Cardiac muscle cell (in vitro differentiated cells and primary cell): ENCODE measurements around the gene TMA7B. TPM values are rescaled to one million over a fixed set of nuclear protein-coding genes. Genes with fewer than 3 reads are reported as not detected.
A peak's percentile ranks its signal among the peaks of the same experiment; 100 is the strongest.

Experiments used
- DNase-seq, 2 donors: peaks; one replicate each; pipeline versions ENCODE4 v3.0.0 to v3.0.0-alpha.2; 2010 to 2017; ENCODE audit warnings: low read depth in 1 of 2, low spot score in 1 of 2
- H3K27ac ChIP-seq: fragments of 200-600 bp; sonication (generic); 2 replicates; pipeline ENCODE4 v1.5.1; 2016
- H3K27me3 ChIP-seq: fragments of 200-600 bp; sonication (generic); 2 replicates; pipeline ENCODE4 v1.6.0; 2016; ENCODE audit warnings: control low read depth
- H3K36me3 ChIP-seq: fragments of 200-600 bp; sonication (generic); 2 replicates; pipeline ENCODE4 v1.5.1; 2016; ENCODE audit warnings: control low read depth
- H3K4me1 ChIP-seq: fragments of 200-600 bp; sonication (generic); 2 replicates; pipeline ENCODE4 v1.8.1; 2017; ENCODE audit warnings: low read depth, mild to moderate bottlenecking, mixed run types
- H3K4me3 ChIP-seq: fragments of 200-600 bp; sonication (generic); 2 replicates; pipeline ENCODE4 v1.5.1; 2016; ENCODE audit warnings: mild to moderate bottlenecking
- H3K9me3 ChIP-seq: fragments of 200-600 bp; sonication (generic); 2 replicates; pipeline ENCODE4 v1.5.1; 2017; ENCODE audit warnings: low read depth, mild to moderate bottlenecking, control low read depth
- polyA plus RNA-seq: library from polyadenylated mRNA; unstranded; fragments of >200 nt; fragmentation: Nextera tagmentation; extraction: Ambion mirVana; gene quantifications from 2 replicates; pipeline ENCODE4 v1.2.1, GENCODE V29; 2016
- total RNA-seq: library from RNA; depleted of rRNA; stranded (reverse); fragments of >200 nt; gene quantifications from 2 replicates; pipeline ENCODE4 v1.2.3, GENCODE V29; 2016
- TF ChIP-seq, protein P1 (sequence below): IDR thresholded peaks from 2 replicates; pipeline ENCODE4 v1.5.1; 2012; ENCODE audit warnings: low read depth, mild to moderate bottlenecking, low read length

The TMA7B gene
- total and polyA plus RNA-seq, 2 experiments from 2014 or later: not detected

DNA sequence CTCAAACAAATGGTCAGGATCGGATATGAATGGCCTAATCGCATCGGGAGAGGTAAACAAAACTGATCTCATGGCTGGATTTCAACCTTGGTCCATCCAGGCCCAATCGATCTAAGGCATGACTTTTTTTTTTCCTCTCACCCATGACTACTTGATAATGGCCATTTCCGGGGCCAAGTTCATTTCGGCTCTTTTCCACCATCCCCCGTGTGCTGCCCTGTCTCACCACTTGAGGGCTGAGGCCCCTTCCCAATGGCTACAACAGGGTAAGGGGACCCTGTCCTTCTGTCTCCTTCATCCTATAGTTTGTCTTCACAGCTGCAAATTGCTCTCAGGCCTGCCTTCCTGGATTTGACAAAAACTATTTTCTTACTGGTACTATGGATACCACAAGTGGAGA is 32.7 kb upstream of the TMA7B start:
- Histone ChIP-seq H3K36me3 (no peaks in the 10 kb centered on the region), H3K9me3 (no peaks in the 10 kb centered on the region), H3K27me3 (no peaks in the 10 kb centered on the region), H3K4me3 (no peak overlapping the region), H3K27ac (no peak overlapping the region), H3K4me1 (no peaks in the 10 kb centered on the region)
- TF ChIP-seq, protein P1, sequence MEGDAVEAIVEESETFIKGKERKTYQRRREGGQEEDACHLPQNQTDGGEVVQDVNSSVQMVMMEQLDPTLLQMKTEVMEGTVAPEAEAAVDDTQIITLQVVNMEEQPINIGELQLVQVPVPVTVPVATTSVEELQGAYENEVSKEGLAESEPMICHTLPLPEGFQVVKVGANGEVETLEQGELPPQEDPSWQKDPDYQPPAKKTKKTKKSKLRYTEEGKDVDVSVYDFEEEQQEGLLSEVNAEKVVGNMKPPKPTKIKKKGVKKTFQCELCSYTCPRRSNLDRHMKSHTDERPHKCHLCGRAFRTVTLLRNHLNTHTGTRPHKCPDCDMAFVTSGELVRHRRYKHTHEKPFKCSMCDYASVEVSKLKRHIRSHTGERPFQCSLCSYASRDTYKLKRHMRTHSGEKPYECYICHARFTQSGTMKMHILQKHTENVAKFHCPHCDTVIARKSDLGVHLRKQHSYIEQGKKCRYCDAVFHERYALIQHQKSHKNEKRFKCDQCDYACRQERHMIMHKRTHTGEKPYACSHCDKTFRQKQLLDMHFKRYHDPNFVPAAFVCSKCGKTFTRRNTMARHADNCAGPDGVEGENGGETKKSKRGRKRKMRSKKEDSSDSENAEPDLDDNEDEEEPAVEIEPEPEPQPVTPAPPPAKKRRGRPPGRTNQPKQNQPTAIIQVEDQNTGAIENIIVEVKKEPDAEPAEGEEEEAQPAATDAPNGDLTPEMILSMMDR: peak; percentile 5
- DNase-seq: no peak

DNA sequence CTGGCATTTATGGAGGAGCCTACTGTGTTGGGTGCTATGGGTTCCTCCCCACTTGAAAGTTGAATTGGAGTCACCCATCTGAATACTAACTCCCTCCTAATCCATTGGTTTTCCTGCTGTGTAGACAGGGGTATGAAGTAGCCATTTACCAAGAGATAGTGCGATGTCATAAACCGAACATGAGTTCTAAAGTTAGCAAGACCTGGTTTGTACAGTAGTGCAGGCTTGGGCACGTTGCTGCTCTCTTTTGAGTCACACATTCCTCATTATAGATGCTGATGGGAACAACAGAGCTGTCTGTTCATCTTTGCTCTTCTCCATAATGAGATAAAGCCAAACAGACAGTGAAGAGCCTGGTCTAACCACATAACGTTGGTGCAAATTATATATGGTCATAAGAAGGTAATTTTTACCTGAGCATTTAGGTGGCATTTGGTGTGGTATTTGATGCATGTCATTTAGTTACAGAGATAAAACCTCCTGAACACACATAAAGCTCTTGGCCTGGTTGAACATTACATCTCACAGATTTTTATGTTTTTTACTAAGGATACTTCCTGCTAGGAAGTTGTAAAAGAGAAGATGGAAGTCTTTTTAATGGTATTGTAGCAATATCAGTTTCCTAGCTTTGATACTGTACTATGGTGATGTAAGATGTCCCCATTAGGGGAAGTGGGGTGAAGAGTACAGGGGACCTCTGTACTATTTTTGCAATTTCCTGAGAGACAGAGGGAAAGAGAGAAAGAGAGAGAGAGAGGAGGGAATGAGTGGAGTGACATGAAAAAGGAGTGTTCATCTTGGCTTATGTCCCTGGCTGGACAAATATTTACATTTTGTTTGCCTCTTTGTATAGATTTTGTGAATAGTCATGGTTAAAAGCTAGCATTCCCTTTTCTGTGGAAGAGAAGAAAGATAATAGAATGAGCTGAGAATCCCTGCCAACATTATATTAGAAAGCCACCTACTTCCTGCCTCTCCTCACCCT is 31.4 kb upstream of the TMA7B start:
- no peak for DNase-seq
- H3K4me1 ChIP-seq: no peaks in the 10 kb centered on the region

DNA sequence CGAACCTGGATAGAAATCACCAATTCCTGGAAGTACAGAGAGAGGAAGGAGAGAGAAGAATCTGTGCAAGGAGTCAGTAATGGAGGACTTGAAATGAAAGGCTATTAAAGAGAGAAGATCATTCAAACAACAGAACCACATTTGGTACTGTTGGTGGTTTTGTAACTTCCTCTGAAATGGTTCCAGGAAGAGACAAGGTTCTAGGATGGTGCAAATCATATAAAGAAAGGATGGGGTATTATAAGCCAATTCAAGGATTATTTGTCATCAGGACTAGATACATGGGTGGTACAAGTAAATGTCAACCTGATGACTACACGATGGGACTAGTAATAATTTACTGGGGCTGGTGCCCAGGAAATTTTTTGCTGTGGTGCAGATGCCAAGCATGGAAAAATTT is 28.9 kb upstream of the TMA7B start:
- Histone ChIP-seq H3K36me3 (no peaks in the 10 kb centered on the region), H3K27ac (no peak overlapping the region), H3K4me1 (no peaks in the 10 kb centered on the region), H3K9me3 (no peaks in the 10 kb centered on the region), H3K4me3 (no peak overlapping the region), H3K27me3 (no peaks in the 10 kb centered on the region)
- no peak for DNase-seq
- TF ChIP-seq, protein P1: no peak

More for the DNA sequence above, 31.4 kb upstream of the TMA7B start:
- no peaks in the 10 kb centered on the region for H3K9me3 ChIP-seq
- H3K27me3 ChIP-seq: no peaks in the 10 kb centered on the region
- H3K4me3 ChIP-seq: no peak overlapping the region
- H3K27ac ChIP-seq: no peak overlapping the region
- no peaks in the 10 kb centered on the region for H3K36me3 ChIP-seq
- TF ChIP-seq, protein P1: no peak

DNA sequence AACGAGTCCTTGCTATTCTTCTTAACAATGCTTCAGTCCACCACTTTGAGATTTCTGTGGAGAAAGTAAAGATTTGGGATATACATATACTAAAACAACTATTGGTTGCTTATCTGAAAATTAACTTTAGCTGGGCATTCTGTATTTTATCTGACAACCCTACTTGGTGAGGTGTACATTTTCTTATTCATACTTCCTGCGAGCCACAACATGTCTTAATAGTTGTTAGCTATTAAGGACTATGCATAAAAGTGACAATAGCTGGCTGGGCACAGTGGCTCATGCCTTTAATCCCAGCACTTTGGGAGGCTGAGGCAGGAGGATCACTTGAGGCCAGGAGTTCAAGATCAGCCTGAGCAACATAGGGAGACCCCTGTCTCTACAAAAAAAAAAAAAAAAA is 28.0 kb upstream of the TMA7B start:
- Histone ChIP-seq H3K36me3 (no peaks in the 10 kb centered on the region), H3K9me3 (no peaks in the 10 kb centered on the region), H3K27me3 (no peaks in the 10 kb centered on the region), H3K4me3 (no peak overlapping the region), H3K4me1 (no peaks in the 10 kb centered on the region), H3K27ac (no peak overlapping the region)
- TF ChIP-seq, protein P1: no peak
- no peak for DNase-seq

DNA sequence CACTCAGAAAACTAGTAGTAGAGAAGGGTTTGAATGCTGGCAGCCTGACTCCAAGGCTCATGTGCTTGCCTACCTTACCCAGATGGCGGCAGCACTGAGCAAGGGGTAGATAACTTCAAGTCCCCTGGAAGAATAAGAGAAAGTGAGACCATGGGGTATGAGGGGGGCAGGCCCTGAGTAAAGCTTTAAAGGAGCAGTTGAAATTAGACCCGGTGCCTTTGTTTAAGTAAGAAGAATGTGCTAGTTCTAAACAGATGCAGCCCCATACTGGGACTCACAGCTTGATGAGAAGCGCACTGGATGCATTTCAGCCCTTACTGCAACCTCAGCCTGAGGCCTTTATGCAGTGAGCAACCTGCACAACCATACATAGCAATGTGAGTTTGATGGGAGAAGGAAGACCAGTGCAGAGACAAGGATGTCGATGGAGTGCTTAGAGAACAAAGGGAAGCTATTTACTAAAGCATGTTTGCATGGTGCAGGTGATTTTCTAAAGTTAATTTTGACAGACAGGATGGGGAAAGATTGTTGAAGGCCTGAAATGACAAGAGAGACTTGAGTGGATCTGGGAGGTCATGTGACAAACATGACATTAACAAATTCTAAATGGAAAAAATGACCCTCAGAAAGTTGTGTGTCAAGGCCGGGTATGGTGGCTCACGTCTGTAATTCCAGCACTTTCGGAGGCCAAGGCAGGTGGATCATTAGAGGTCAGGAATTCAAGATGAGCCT is 27.1 kb upstream of the TMA7B start:
- H3K4me3 ChIP-seq: no peak overlapping the region
- H3K27me3 ChIP-seq: no peaks in the 10 kb centered on the region
- peak; percentile 33 to 53 for DNase-seq
- no peaks in the 10 kb centered on the region for H3K4me1 ChIP-seq
- no peaks in the 10 kb centered on the region for H3K36me3 ChIP-seq
- TF ChIP-seq, protein P1: peak; percentile 78
- no peak overlapping the region for H3K27ac ChIP-seq
- no peaks in the 10 kb centered on the region for H3K9me3 ChIP-seq
